NCI-H128 (cell line): Measurements from ENCODE around the gene IGF2R.
"Not testable (repeated sequence)": the region's sequence is repeated elsewhere in the genome, so short reads cannot be mapped to it uniquely, and the experiment has no call there.

ENCODE experiments used
- DNase-seq: peaks from one replicate; lab custom pipeline; 2025; ENCODE audit not compliant: unreplicated experiment; lab: John Stamatoyannopoulos, UW

IGF2R gene

DNA sequence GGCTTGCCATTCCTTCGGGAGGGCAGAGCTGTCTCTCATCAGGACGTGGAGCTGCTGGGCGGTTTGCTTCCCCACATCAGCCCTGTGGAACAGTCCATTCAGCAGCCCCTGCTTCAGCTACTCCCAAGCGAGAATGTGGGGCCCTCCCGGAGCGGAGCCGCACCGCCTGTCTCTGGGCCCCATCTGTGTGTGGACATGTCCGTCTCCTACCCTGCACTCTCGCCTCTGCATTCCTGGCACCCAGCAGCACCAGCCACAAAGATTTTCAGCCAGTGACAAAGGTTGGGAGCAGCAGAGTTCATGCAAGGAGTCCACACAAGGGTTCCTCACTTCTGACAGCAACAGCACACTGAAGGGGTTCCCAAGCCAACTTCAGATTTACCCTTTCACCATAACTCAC, 123.7 kb downstream of the IGF2R start:
- DNase-seq: no peak

DNA sequence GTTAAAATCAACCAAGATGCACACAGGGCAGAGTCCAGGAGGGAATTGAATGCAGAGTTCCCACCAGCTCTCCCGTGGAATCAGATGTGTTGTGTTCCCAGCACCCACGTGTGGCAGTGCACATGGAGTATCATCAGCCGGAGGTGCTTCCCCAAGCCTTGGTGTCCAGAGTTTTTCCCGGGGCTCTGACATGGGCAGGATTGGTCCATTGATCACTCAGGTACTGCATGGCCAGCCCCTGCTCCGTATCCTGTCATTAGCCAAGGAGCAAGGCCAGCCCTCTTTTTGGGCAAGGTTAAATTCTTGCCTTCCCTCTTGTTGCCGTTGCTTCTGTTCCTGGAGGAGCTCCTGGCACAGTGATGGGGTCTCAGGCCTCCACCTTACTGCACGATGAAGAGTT, 124.2 kb downstream of the IGF2R start:
- no peak for DNase-seq

DNA sequence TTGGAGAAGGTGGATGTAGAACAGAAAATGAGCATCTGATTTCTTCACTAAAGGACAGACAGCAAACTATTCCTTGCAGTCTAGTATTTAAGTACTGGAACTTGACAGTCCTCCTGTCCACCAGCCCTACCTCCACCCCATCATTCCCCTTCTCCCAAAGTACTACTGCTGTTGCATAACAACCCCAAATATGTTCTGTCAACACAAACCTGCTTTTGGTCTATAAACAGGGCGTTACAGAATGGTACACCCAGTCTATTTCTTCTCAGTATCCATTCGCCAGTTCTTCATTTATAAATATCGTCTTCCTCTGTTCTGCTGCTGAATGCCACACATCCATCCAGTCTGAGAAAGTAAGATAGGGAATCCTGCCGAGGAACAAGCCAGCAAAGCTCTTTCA, 125.1 kb downstream of the IGF2R start:
- DNase-seq: no peak

DNA sequence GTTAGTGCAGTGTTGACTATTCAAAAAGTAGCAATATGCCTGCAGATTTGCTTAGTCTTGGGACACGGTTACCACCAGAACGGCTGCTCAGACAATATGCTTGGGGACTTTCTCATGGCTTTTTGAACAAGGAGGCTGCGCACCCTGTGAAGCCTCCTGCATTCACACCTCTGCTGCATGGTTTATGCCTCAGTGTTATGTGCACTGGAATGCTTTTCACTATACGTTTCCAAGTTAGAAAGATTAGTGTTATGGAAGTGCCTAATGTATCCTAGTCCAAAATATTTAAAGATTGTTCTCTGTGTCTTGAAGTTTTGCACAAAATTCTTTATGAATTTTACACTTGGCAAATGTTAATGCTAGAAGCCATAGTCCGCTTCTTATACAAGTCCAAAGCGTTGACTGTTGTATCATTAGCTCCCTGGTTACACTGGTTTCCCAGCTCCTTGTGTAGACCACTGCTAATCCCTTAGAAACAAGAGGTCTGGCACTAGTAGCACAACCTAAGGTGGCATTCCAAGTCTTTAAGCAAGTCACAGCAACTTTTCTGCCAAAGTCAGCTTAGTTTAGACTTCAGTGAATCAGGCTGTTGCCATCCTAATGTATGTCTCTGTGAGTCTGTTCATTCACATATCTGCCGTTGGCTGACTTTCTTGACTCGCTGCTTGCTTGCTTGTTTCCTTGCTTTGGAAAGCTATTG, 126.4 kb downstream of the IGF2R start:
- DNase-seq: no peak

DNA sequence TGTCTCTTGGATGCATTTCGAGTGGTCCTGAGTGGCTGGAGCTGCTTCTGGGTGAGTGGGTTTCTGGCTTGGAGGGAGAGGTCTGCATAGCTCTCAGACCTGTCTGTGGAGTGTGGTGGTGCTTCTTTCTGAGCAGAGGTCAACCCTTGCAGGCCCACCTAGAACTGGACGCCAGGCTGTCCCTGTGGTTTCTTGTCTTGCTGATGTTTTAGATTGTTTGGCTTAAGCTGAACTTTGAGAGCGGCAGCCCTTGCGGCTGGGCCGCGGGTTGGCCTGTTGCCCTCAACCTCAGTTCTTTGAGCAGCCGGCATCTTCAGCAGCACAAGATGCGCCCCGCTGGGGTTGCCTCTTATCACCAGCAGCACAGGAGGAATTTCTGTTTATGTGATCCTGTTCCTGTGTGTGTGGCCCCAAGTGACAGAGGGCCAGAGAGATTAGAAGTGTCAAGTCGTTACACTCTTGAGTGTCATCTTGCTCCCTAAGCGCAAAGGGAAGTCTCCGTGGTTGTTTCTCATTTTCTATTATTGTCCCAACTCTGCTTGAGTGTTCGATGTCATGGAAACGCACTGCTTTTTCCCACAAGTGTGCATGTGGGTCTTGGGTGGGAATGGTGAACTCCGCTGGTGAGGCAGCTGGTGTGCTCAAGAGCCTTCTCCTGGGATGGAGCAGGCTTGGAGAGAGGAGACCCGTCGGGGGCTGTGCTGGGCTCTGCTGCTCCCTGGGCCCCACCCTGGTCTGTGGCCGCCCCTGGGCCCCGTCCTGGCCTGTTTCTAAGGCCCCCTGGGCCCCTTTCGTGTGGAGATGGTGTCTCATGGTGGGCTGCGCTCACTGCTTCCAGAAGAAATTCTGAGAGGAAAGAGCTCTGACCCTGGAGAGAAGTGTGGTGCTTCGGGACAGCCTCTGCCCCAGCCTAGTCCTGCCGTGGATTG, 132.7 kb downstream of the IGF2R start:
- DNase-seq: no peak

DNA sequence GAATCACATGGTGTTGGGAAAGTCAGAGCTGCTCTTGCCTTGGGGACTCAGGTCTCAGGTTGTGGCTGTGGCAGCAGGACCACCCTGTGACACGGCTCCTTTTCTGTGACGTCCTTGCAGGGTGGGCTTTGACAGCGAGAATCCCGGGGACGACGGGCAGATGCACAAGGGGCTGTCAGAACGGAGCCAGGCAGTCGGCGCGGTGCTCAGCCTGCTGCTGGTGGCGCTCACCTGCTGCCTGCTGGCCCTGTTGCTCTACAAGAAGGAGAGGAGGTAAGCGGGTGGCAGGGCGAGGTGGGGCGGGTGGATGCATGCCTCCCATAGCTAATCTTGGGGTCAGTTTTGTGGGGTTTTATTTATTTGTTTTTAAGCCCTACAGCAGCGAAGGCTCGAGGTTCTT, 133.5 kb downstream of the IGF2R start:
- no peak for DNase-seq

DNA sequence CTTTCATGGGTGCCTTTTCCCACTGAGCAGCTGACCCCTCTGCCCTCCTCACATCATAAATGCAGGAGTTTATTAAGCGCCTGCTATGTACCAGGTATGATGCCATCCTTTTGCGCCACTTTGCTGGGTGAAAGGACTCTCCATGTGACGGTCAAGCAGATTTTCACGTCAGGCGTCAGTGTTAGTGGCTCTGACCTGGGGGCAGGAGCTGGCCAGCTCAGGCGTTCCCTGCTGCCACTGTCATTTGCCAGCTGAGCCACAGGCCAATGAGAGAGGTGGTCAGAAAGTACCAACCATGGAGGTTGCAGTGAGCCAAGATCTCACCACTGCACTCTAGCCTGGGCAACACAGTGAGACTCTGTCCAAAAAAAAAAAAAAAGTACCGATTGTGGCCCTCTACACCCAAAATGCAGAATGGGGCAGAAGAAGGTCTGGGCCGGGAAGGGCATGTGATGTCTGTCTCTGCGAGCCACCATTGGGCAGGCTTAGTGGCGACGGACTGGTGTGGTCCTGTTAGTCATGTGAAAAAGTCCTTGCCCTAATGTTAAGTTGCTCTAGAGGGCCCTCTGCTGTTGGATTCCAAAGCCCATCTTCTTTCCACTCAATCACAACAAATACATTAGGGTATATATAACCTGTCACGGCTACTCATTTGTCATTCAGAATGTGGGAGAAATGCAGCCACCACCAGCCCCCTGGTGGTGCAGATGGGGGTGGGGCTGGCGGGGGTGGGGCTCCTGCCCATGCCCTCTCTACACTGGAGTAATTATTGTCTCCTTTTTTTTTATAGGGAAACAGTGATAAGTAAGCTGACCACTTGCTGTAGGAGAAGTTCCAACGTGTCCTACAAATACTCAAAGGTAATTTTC, 134.3 kb downstream of the IGF2R start:
- no peak for DNase-seq

DNA sequence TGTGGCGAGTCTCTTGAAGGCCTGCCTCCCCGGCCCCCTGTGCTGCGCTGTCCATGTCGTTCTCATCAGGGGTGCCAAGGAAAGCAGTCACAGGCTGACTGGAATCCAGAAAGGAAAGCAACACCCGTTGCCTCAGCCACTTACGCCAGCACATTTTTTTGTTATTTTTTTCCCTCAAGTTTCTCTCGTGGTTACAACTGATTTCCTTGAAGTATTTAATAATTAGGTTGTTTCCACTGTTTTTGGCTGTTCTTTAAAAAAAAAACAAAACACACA, 134.9 kb downstream of the IGF2R start:
- no peak for DNase-seq

DNA sequence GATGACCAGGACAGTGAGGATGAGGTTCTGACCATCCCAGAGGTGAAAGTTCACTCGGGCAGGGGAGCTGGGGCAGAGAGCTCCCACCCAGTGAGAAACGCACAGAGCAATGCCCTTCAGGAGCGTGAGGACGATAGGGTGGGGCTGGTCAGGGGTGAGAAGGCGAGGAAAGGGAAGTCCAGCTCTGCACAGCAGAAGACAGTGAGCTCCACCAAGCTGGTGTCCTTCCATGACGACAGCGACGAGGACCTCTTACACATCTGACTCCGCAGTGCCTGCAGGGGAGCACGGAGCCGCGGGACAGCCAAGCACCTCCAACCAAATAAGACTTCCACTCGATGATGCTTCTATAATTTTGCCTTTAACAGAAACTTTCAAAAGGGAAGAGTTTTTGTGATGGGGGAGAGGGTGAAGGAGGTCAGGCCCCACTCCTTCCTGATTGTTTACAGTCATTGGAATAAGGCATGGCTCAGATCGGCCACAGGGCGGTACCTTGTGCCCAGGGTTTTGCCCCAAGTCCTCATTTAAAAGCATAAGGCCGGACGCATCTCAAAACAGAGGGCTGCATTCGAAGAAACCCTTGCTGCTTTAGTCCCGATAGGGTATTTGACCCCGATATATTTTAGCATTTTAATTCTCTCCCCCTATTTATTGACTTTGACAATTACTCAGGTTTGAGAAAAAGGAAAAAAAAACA, 136.1 kb downstream of the IGF2R start:
- no peak for DNase-seq

DNA sequence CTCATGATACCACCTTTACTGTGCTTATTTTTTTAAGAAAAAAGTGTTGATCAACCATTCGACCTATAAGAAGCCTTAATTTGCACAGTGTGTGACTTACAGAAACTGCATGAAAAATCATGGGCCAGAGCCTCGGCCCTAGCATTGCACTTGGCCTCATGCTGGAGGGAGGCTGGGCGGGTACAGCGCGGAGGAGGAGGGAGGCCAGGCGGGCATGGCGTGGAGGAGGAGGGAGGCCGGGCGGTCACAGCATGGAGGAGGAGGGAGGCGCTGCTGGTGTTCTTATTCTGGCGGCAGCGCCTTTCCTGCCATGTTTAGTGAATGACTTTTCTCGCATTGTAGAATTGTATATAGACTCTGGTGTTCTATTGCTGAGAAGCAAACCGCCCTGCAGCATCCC, 137.1 kb downstream of the IGF2R start:
- no peak for DNase-seq

DNA sequence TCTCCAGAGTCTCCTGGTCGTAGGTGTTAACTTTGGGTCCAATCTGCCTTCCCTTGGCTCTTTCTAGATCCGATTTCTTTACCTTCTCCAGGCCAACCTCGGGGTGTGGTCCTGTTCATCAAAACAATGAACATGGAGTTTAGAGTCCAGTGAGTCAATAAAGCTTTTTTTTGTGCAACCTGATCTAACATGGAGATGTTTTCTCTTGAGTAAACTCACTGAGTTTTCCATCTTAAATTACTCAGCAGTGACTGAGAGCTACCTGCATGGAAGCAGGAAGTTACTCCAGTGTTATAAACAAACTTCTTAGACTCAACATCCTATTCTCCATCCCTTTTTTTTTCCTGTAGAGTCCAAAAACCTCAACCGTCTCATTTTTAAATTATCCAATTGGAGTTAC, 137.8 kb downstream of the IGF2R start:
- no peak for DNase-seq

DNA sequence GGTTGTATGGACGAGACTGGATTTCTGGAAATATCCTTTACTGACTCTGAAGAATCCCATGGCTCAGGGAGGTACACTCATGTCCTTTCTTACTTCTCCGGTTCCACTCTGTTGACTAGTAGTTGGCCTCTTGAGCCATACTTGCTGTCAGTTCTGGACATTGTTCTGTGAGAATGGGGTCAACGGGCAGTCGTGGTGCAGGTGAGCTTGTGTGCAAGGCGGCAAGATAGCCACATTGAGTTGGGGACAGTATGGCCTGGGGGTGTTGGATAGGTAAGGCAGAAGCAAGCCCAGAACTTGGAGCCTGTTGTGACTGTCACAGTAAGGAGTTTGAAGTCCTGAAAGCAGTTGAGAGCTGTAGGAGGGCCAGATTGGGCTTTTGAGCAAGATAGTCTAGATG, 139.2 kb downstream of the IGF2R start:
- no peak for DNase-seq

DNA sequence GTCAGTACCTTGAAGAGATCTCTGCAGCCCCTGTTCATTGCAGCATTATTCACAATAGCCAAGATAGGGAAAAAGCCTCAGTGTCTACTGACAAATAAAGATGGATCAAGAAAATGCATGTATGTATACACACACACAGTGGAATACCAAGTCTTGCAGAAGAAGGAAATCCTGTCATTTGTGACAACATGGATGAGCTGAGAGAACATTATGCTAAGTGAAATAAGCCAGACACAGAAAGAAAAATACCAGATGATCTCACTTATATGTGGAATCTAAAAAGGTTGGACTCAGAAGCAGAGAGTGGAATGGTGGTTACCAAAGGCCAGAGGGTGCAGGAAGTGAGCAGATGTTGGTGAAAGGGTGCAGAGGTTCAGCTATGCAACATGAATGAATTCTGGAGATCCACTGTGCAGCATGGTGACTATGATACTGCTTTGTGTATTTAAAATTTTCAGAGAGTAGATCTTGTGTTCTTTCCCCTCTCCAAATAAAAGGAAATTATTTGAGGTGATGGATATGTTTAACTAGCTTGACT, 141.8 kb downstream of the IGF2R start:
- no peak for DNase-seq

DNA sequence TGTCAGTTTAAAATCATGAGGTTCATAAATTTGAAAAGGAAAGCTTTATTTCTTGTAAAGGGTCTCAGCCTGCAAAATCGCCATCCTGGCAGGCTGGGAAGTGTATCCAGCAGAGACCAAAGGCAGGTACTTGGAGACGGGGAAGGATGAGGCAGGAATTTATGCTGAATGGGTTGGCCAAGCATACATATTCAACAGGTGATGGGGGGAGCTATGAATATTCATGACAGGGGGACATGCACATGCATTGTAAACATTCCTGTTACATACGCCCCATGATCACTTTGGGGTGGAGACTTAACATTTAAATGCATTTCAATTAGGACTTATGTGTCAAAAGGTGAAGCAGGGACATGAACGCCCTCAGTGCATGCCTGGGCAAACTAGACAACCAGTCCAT, 142.9 kb downstream of the IGF2R start:
- no peak for DNase-seq

DNA sequence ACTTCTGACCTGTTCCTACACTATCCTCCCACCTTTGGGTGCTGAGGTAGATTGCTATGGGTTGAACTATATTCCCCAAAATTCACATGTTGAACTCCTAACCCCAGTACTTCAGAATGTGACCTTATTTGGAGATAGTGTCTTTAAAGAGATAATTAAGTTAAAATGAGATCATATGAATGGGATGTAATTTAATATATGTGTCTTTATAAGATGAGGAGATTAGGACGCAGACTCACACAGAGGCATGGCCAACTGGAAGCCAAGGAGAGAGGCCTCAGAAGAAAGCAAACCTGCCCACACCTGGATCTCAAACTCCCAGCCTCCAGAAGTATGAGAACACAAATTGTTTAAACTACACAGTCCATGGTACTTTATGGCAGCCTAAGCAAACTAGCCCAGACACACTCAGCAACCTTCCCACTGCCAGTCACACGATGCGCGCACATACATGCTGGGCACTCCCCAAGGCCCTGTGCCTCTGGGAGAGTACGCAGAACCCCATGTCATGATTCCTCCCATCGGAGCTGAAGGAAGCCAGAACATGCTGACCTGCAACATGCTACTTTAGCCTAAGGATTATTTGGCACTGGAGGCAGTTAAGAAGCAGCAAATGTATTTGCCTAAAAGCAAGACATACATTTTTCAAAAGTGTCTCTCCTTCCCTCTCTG, 143.9 kb downstream of the IGF2R start:
- DNase-seq: no peak

DNA sequence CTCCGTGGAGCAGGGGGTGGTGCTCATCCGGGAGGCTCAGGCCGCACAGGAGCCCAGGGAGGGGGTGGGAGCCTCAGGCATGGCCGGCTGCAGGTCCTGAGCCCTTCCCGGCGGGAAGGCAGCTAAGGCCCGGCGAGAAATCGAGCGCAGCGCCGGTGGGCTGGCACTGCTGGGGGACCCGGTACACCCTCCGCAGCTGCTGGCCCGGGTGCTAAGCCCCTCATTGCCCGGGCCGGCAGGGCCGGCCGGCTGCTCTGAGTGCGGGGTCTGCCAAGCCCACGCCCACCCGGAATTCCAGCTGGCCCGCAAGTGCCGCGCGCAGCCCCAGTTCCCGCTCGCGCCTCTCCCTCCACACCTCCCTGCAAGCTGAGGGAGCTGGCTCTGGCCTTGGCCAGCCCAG, 145.7 kb downstream of the IGF2R start:
- not testable (repeated sequence) for DNase-seq

DNA sequence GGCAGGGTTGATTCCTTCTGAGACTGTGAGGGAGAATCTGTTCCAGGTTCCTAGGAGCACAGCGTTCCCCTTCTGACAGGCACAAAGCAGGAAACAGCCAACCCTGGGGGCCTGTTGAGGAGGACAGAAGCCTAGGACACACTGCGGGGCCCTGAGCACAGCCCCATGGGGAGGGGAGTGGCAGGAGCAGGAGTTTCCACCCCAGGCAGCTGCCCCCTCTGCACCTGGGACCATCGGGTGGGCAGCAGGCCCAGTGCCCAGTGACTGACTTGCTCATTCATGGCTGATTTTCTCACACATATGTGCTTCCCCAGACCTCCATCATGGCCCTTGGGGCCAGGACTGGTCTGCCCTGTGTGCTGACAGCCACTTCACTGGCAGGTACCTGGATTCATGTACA, 146.5 kb downstream of the IGF2R start:
- DNase-seq: no peak

DNA sequence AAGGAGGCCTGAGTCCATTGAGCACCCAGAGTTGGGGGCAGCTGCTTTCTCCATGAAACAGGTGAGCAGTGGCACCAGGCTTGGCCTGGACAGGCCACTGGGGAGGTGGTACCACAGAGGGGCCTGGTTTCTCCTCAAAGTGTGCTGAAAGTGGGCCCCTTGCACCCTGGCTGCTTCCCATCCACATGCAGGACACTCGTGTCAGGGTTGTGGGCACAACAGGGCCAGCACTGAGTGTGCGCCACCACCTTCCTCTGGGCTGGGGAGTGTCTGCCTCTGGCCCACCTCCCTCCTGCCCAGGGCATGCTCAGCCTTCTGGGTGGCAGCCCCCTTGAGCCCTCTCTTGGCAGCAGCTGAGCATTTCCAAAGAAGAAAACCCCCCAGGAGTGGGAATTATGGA, 147.5 kb downstream of the IGF2R start:
- DNase-seq: no peak

DNA sequence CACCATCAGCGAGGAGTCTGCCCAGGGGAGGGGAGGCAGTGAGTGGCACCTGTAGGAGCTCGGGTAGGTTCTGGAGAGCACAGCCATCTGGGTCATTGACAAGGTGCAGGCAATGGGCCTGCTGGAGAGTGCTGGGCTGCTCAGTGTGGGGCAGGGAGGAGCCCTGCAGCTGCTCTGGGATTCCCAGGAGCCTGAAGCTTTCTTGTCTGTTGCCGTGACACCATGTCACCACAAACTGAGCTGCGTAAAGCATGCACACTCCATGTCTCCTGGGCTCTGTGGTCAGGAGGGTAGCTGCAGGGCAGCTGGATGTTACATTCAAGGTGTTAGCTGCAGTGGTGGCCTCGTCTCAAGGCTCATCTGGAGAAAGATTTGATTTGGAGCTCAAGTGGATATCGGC, 148.3 kb downstream of the IGF2R start:
- no peak for DNase-seq

DNA sequence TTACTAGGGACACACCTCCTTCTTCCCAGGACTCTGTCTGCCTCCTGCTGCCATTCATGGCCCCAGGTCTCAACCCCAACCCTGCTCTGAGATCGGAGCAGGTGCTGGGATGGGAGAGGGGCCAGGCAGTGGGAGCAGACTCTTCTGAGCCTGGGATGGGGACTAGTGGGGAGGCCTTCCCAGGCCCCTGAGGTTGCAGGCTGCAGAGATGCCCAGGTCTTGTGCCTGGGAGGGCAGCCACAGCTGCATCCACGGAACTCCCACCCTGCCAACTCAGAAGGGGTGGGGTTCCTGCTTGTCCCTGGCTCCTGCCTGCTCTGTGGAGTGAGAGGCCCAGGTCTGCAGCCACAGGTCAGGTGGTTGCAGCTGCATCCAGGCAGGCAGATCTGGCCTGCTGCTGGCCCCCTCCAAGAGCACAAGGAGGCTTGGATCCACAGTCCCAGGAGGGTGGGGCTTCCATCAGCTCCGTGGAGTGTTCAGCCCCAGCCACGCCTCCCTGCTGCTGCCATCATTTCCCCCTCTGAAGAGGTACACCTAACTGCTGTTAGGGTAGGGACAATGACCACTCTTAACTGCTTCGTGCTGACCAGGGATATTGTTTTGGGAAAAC, 149.8 kb downstream of the IGF2R start:
- DNase-seq: no peak
